Panc1 (cell line): ENCODE results near the gene ONECUT3. TPM values are rescaled to one million over a fixed set of nuclear protein-coding genes. Genes with fewer than 3 reads are reported as not detected.
A peak's percentile ranks its signal among the peaks of the same experiment; 100 is the strongest.

Source experiments
- ATAC-seq: fragments of 200-7000 bp; cut with Tn5 transposase; 2 replicates; pipeline ENCODE4 v1.9.1; 2020; ENCODE audit warnings: mild to moderate bottlenecking, moderate library complexity
- BruUV-seq: library from RNA; stranded (reverse); fragments of 400-500 nt; replicated peaks from 2 replicates; lab custom pipeline; 2021; lab: Mats Ljungman, UMichigan
- CTCF ChIA-PET: fragments of 300-600 bp; sonication (Branson Sonifier 250); formaldehyde crosslinking; loops from one replicate; lab custom pipeline; 2022; ENCODE audit warnings: antibody characterized with exemption; lab: Charles Lee
- POLR2A ChIA-PET: fragments of 300-600 bp; sonication (Branson Sonifier 250); formaldehyde crosslinking; loops from one replicate; lab custom pipeline; 2022; ENCODE audit warnings: antibody characterized with exemption; lab: Charles Lee
- DNase-seq: peaks from one replicate; pipeline ENCODE4 v3.0.0-alpha.2; 2010; ENCODE audit warnings: low read depth, low spot score
- H3K27ac ChIP-seq: 2 replicates; pipeline ENCODE4 v1.5.1; 2011; ENCODE audit warnings: mild to moderate bottlenecking, low read length, inconsistent platforms
- H3K27me3 ChIP-seq: fragments of 200-500 bp; sonication (Bioruptor generic); 2 replicates; pipeline ENCODE4 v1.6.0; 2014; ENCODE audit warnings: low read length, inconsistent platforms; ENCODE audit not compliant: control insufficient read depth, insufficient read depth
- H3K36me3 ChIP-seq: fragments of 200-500 bp; sonication (Bioruptor generic); 2 replicates; pipeline ENCODE4 v1.5.1; 2014; ENCODE audit warnings: inconsistent platforms, mild to moderate bottlenecking, low read length, moderate library complexity; ENCODE audit not compliant: control insufficient read depth, insufficient read depth
- H3K4me1 ChIP-seq: 2 replicates; pipeline ENCODE4 v1.5.1; 2011; ENCODE audit warnings: inconsistent platforms, mild to moderate bottlenecking, low read length, moderate library complexity; ENCODE audit not compliant: control insufficient read depth, insufficient read depth
- H3K4me3 ChIP-seq, 2 experiments: 2 replicates each; pipeline ENCODE4 v1.5.1; 2011 to 2012; ENCODE audit warnings: low read depth in 2 of 2, low read length in 2 of 2, mild to moderate bottlenecking in 2 of 2, inconsistent platforms in 1 of 2, moderate library complexity in 1 of 2
- H3K9me3 ChIP-seq: fragments of 200-500 bp; sonication (Bioruptor generic); 2 replicates; pipeline ENCODE4 v1.5.1; 2014; ENCODE audit warnings: low read depth, mild to moderate bottlenecking, inconsistent platforms, low read length, moderate library complexity; ENCODE audit not compliant: control insufficient read depth, insufficient read depth
- POLR2AphosphoS5 ChIP-seq: IDR thresholded peaks from 2 replicates; pipeline ENCODE4 v1.6.1; 2012; ENCODE audit warnings: mild to moderate bottlenecking, low read depth, low read length, moderate library complexity
- REST ChIP-seq, 2 experiments: IDR thresholded peaks; 2 replicates each; pipeline ENCODE4 v1.6.1; 2011 to 2012; ENCODE audit warnings: low read depth in 2 of 2, control low read depth in 1 of 2, low read length in 1 of 2, mild to moderate bottlenecking in 1 of 2, moderate library complexity in 1 of 2; ENCODE audit not compliant: insufficient read depth in 1 of 2
- SIN3A ChIP-seq: IDR thresholded peaks from 2 replicates; pipeline ENCODE4 v1.6.1; 2012; ENCODE audit warnings: low read depth, mild to moderate bottlenecking, low read length, moderate library complexity, borderline replicate concordance; ENCODE audit not compliant: insufficient read depth
- TCF7L2 ChIP-seq: IDR thresholded peaks from 2 replicates; pipeline ENCODE4 v1.6.1; 2011; ENCODE audit warnings: mild to moderate bottlenecking, low read depth, low read length, inconsistent platforms
- in situ Hi-C: cut with HindIII; loops from 2 replicates; pipeline ENCODE4 v1.10.0; 2016; ENCODE audit warnings: low sequenced_read_pairs, low pct_unique_long_range_greater_than_20kb
- intact Hi-C: fragments of 100-400 bp; cut with micrococcal nuclease; formaldehyde crosslinking; loops from one replicate; pipeline ENCODE4 v1.10.0; 2022; ENCODE audit not compliant: unreplicated experiment
- total RNA-seq: library from RNA; stranded (reverse); gene quantifications from one replicate; pipeline ENCODE4 v1.2.1, GENCODE V29; 2021; ENCODE audit not compliant: unreplicated experiment
- TF ChIP-seq, protein P1 (sequence below): fragments of 450-650 bp; IDR thresholded peaks from 2 replicates; pipeline ENCODE4 v1.5.1; 2017; ENCODE audit warnings: mild to moderate bottlenecking

Gene ONECUT3
- total RNA-seq, 1 experiment from 2014 or later: 16.5 TPM

DNA sequence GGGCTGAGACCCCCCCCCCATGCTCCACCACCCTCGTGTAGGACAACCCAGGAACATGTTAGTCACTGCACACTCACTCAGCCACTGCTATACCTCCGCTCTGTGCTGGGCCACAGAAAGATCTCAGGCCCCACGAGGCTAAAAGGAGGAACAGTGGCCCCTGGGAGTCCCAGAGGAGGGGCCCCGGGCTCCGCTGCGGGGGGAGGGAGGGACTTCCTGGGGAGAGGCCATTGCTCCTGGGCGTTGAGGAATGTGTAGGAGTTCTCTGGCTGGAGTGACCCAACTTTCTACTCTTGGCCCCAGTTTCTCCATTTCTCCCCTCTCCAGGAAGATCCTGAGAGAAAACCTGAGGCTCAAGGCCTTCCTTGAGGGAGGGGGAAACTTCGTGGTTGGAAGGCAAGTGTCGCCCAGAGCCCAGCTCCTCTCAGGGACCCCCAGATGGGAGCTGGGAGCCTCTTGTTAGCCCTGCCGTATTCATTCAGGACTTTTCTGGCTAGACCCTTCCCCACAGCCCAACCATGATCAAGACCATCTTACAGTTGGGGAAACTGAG, 13.6 kb downstream of the ONECUT3 start:
- TF ChIP-seq SIN3A (no peak), POLR2AphosphoS5 (no peak), TCF7L2 (no peak), REST (IDR thresholded peaks at IDR 0.05; ENCODE audit: insufficient read depth in 1 of 2, low read depth in 2 of 2, low read length in 1 of 2) (no peak)
- TF ChIP-seq, protein P1, sequence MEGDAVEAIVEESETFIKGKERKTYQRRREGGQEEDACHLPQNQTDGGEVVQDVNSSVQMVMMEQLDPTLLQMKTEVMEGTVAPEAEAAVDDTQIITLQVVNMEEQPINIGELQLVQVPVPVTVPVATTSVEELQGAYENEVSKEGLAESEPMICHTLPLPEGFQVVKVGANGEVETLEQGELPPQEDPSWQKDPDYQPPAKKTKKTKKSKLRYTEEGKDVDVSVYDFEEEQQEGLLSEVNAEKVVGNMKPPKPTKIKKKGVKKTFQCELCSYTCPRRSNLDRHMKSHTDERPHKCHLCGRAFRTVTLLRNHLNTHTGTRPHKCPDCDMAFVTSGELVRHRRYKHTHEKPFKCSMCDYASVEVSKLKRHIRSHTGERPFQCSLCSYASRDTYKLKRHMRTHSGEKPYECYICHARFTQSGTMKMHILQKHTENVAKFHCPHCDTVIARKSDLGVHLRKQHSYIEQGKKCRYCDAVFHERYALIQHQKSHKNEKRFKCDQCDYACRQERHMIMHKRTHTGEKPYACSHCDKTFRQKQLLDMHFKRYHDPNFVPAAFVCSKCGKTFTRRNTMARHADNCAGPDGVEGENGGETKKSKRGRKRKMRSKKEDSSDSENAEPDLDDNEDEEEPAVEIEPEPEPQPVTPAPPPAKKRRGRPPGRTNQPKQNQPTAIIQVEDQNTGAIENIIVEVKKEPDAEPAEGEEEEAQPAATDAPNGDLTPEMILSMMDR: no peak
- BruUV-seq: no TSS peak
- no peaks in the 10 kb centered on the region for H3K36me3 ChIP-seq
- ChIA-PET POLR2A (no interaction called here), CTCF (no interaction called here)
- intact Hi-C loops (no loop called here), in situ Hi-C loops (no loop called here)
- H3K9me3 ChIP-seq: no peaks in the 10 kb centered on the region
- H3K4me3 ChIP-seq: no peak overlapping the region
- DNase-seq: no peak
- no peaks in the 10 kb centered on the region for H3K27me3 ChIP-seq
- peak; percentile 54 for ATAC-seq
- H3K4me1 ChIP-seq: peaks cover 18% of the 10 kb centered on the region
- peak overlapping the region; percentile 69 for H3K27ac ChIP-seq

GRCh38 chr19:1767464-1767933, 14.2 kb downstream of the ONECUT3 start:
- intact Hi-C loops: no loop called here
- DNase-seq (no peak), ATAC-seq (peak; percentile 35)

More at GRCh38 chr19:1767464-1767933, 14.2 kb downstream of the ONECUT3 start:
- H3K27ac ChIP-seq: peak overlapping the region; percentile 69
- no peaks in the 10 kb centered on the region for H3K27me3 ChIP-seq
- in situ Hi-C loops: no loop called here
- POLR2A ChIA-PET: interaction anchor here (0.6 kb wide), 1 partner anchor 159 kb away, joined by 5 read pairs; no protein-coding TSS in a partner anchor
- TF ChIP-seq, protein P1: peak; percentile 91
- TF ChIP-seq REST (IDR thresholded peaks at IDR 0.05; ENCODE audit: insufficient read depth in 1 of 2, low read depth in 2 of 2, low read length in 1 of 2) (no peak), TCF7L2 (no peak), SIN3A (no peak), POLR2AphosphoS5 (no peak)
- H3K4me3 ChIP-seq: no peak overlapping the region
- CTCF ChIA-PET: interaction anchor here (0.6 kb wide), 1 partner anchor 22 kb away, joined by 8 read pairs; no protein-coding TSS in a partner anchor
- BruUV-seq: no TSS peak
- H3K36me3 ChIP-seq: no peaks in the 10 kb centered on the region
- H3K4me1 ChIP-seq: peaks cover 18% of the 10 kb centered on the region
- no peaks in the 10 kb centered on the region for H3K9me3 ChIP-seq
